HuH-7 (cell line): ENCODE data around the gene MFSD6.
A peak's percentile ranks its signal among the peaks of the same experiment; 100 is the strongest.

Source experiments
- DNase-seq: peaks from one replicate; pipeline ENCODE4 v3.0.0; 2011; ENCODE audit warnings: low spot score

MFSD6 gene

DNA sequence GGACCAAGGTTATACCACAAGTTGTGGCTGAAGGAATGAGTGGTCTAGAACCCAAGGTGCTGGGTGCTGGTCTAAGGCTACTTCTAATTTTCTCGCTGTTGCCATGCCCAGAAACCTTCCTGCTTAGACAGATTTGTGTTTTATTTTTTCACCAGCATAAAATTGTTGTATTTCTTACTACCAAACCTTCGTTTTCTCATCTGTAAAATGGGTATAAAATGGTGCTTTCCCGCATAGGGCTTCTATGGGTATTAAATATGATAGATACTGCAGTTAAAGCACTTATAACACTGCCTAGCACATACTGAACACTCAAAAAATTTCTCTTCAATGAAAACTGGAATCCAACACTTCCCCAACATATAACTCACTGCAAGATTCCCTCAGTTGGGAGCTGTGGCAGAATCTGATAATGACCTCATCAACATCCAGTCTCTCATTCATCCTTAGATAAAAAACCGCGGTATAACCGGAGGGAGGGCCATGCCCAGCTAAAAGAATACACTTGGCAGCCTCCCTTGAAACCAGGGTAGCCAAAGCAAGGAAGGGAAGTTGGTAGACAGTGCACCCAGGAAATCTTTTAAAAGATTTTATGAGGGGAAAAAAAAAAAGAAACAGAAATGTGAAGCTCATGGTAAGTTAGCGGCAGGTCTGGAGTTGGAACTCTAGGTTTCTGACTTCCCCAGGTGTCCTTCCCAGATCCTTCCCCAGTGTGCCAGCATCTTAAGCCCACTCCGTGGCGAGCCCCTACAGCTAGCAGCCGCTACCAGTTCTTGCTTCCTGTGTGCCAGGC lies 125.2 kb downstream of the MFSD6 start:
- DNase-seq, result no peak

GRCh38 chr2:190533968-190534309 lies 125.8 kb downstream of the MFSD6 start:
- DNase-seq, result no peak

DNA sequence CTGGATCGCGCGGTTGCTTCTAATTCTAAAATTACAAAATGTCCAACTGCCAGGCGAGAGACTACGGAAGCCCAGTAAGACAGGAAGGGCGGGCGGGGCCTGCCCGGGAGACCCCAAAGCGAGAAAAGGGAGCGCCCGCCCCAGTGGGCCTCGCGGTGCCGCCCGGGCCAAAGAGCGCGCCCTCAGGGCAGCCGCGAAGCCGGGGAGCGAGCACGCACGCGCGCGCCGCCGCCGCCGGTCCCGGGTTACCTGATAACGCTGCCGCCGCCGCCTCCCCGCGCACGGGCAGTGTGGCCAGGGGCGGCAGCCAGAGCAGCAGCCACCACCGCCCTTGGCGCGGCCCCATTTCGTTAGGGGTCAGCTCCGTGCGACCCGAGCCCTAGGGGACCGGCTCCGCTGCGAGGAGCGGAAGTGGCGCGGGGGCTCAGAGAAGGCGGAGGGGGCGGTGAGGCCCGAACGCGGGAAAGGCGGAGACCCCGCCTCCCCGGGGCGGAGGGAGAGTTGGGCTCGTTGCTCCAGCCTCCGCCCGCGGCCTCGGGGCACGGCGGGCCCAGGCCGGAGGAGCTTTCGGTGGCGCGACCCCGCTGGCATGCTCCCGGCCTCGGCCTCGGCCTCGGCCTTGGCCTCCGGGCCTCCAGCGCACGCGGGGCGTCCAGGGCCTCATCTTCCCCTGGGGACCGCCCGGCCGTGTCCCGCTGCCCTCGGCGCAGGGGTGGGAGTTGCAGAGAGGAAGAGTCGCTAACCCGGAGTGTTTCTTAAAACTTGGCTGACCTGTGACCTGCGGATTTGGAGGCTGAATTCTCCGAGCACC lies 126.4 kb downstream of the MFSD6 start, which contains the start of gene NEMP2:
Gene NEMP2, minus strand, starts transcription at position 413 of the 811 bp plus-strand sequence. Its CDS starts 67 bp downstream, at position 346.
- DNase-seq, result peak; percentile 72

DNA sequence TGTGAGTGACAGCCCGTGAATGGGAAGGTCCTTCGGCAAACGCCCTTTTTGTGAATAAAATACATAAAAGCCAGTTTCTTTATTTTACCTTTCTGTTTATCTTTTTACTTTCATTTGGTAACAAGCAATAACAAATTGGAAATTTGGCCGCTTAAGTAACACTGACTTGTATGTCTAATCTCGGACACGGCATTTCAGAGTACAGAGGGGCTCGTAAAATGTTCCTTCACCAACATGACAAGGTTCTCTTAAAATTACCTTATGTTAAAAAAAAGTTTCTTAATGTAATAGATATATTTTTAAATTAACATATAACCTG lies 126.9 kb downstream of the MFSD6 start:
- DNase-seq, result no peak

- DNase-seq, result no peak
Observed at GRCh38 chr2:190535586-190535985, 127.4 kb downstream of the MFSD6 start.

GRCh38 chr2:190537765-190538164 lies 129.6 kb downstream of the MFSD6 start:
- DNase-seq, result no peak

- DNase-seq, result no peak
Observed at GRCh38 chr2:190538201-190538600, 130.0 kb downstream of the MFSD6 start.

- no peak for DNase-seq
Observed at GRCh38 chr2:190540048-190540447, 131.9 kb downstream of the MFSD6 start.

DNA sequence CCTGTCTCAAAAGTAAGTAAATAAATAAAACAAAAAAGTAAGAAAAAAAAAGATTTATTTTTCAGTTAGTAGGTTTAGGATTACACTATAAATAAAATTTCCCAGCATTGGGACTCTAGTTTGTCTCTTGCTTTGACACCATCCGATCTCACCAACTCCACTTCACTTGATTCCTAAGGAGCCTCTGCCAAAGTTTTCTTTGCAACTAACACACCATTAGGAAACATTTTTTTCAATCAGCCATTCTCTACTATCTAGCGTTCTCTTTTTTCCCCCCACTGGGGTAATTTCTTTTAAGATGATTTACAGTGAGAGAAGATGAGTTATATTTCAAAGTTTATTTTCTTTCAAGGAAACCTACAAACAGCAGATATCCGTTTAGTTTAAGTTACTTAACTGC lies 136.9 kb downstream of the MFSD6 start:
- DNase-seq, result no peak

DNA sequence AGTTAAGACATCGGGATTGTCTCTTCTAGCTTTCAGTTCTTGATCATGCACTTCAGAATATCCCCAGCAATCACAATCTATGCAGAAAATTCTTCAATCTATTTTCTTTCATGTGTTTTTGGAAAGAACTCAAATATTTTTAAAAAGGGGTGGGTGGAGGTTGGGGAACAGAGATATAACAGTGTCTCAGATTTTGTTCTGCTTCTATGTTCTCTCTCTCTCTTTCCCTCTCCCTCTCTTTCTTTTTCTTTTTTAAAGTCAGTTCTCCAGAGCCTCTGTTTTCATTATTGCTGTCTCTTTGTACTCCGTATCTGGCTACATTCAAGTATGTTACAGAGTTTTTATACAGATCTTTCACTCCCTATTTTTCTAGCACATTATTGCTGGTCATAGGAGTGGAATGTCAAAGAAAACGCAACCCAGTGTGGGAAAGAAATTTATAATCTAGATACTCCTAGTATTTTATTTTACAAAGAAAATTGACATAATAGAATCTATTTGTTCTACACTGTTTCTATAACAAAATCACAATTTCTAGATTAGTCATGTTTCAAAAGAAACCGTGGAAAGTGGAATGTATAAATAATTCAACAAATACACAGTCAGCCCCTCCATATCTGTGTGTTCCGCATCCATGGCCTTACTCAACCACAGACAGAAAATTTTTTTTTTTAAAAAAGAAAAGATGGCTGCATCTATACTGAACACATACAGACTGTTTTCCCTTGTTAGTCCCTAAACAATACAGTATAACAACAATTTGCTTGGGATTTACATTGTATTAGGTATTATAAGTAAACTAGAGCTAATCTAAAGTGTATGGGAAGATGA lies 137.6 kb downstream of the MFSD6 start:
- DNase-seq, result no peak

DNA sequence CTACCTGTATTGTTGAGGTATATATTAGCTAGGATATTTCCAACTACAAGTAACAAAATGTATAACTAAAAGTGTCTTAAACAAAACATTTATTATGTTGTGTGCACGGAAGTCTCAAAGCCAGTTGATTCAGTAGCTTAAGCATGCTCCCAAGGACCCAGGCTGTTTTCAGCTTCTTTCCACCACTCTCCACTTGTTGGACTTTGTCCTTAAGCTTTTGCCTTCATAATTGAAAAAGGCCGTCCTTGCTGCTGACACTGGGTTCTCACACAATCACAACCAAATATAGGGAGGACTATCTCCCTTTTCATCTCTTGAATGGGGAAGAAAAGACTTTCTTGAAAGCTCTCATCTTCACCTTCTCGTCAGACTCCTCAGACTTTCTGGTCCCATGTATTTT lies 138.6 kb downstream of the MFSD6 start:
- no peak for DNase-seq

DNA sequence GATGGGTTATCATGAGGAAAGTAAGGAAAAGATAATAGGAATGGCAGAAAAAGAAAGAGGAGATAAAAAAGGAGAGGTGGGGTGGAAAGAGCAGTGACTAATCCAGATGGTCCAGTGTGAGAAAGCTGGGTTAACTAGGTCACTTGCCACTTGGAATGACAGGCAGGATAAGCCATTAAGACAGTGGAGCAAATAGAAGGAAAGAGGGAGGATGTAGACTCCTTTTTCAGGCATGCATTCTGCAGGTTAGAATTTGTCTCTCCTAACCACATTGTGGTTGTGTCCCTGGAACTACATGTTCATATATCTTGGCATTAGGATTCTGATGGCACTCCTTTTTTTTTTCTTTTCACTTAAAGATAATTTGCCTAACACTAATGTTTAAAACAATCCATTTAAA lies 139.7 kb downstream of the MFSD6 start:
- no peak for DNase-seq

DNA sequence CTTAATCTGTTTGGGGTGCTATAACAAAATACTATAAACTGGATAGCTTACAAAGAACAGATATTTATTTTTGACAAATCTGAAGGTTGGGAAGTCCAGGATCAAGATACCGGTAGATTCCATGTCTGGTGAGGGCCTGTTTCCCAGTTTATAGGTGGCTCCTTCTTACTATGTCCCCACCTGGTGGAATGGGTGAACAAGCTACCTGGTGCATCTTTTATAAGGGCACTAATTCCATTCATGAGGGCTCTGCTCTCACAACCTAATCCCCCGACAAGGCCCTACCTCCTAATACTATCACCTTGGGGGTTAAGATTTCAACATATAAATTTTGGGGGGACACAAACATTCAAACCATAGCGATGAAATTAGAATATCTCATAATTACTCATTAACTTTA lies 142.0 kb downstream of the MFSD6 start:
- no peak for DNase-seq
